DND-41 (cell line): ENCODE results near the gene ADCY10.

Experiments
- ATAC-seq: fragments of 200-7000 bp; cut with Tn5 transposase; 3 replicates; pipeline ENCODE4 v1.9.1; 2021; ENCODE audit warnings: low read depth; ENCODE audit not compliant: insufficient read depth
- DNase-seq: peaks from one replicate; pipeline ENCODE4 v3.0.0-alpha.2; 2020
- H2AFZ ChIP-seq: 2 replicates; pipeline ENCODE4 v1.6.0; 2012; ENCODE audit warnings: low read depth, low read length
- H3K27ac ChIP-seq: 2 replicates; pipeline ENCODE4 v1.5.1; 2012; ENCODE audit warnings: low read length, inconsistent platforms
- H3K27me3 ChIP-seq: fragments of 200-600 bp; sonication (generic); 2 replicates; pipeline ENCODE4 v1.6.0; 2012; ENCODE audit warnings: low read length, mild to moderate bottlenecking, inconsistent platforms; ENCODE audit not compliant: insufficient read depth, poor library complexity
- H3K36me3 ChIP-seq: 2 replicates; pipeline ENCODE4 v1.5.1; 2012; ENCODE audit warnings: low read length, inconsistent platforms; ENCODE audit not compliant: insufficient read depth
- H3K4me1 ChIP-seq: 2 replicates; pipeline ENCODE4 v1.5.1; 2012; ENCODE audit warnings: mild to moderate bottlenecking, low read length; ENCODE audit not compliant: insufficient read depth
- H3K4me2 ChIP-seq: 2 replicates; pipeline ENCODE4 v1.6.0; 2012; ENCODE audit warnings: mild to moderate bottlenecking, moderate library complexity, low read length, inconsistent platforms; ENCODE audit not compliant: insufficient read depth
- H3K4me3 ChIP-seq, 2 experiments: fragments of 200-600 bp in 1 of 2; shearing (Covaris generic) in 1 of 2; 2 replicates each; pipeline ENCODE4 v1.5.1; 2012 to 2016; ENCODE audit warnings: inconsistent platforms in 2 of 2, low read length in 2 of 2, mild to moderate bottlenecking in 2 of 2, low read depth in 1 of 2, moderate library complexity in 1 of 2
- H3K79me2 ChIP-seq: 2 replicates; pipeline ENCODE4 v1.6.0; 2012; ENCODE audit warnings: low read length, inconsistent platforms; ENCODE audit not compliant: insufficient read depth
- H3K9ac ChIP-seq: 2 replicates; pipeline ENCODE4 v1.6.0; 2012; ENCODE audit warnings: low read depth, mild to moderate bottlenecking, inconsistent platforms, low read length, moderate library complexity
- H3K9me3 ChIP-seq: 2 replicates; pipeline ENCODE4 v1.5.1; 2012; ENCODE audit warnings: low read length, moderate library complexity, mild to moderate bottlenecking, inconsistent platforms; ENCODE audit not compliant: insufficient read depth, severe bottlenecking
- H4K20me1 ChIP-seq: 2 replicates; pipeline ENCODE4 v1.6.0; 2012; ENCODE audit warnings: low read length; ENCODE audit not compliant: insufficient read depth
- CTCF ChIP-seq: IDR thresholded peaks from 2 replicates; pipeline ENCODE4 v1.5.1; 2012; ENCODE audit warnings: borderline replicate concordance, low read length, moderate library complexity, mild to moderate bottlenecking; ENCODE audit not compliant: poor library complexity, severe bottlenecking; ENCODE audit errors: extremely low read depth
- EZH2 ChIP-seq: IDR thresholded peaks from 3 replicates; pipeline ENCODE4 v1.6.1; 2012; ENCODE audit warnings: borderline replicate concordance, low read depth, mild to moderate bottlenecking, moderate library complexity, low read length, inconsistent platforms; ENCODE audit not compliant: severe bottlenecking

Gene ADCY10

DNA sequence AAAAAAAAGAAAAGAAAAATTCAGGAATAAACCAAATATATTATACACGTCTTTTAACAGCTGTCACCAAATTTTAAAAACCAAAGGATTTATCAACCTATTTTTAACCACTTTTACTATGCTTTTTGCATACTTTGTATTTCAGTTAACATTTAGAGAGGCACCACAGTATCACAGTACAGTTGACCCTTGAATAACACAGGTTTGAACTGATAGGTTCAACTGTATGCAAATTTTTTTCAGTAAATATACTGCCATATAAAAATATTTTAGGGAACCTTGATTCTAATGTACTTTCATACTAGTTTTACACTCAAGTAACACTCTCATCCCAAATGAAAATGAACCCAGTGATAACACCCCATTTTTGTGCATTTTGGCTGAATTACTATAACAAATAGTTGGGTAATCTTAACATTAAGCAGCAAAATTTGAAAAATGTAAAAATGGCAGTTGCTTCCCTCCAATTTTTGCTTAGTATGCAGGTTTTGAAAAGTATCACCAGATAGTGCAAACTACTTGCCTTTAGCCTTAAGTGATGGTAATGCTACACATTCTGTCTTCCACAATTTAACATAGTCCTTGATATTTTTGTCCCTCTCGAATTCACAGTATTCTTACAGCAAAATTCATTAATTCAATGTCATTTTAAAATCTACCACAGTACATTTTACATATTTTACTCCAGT, 10.8 kb upstream of the ADCY10 start:
- no peaks in the 10 kb centered on the region for H3K27me3 ChIP-seq
- no peak overlapping the region for H3K9ac ChIP-seq
- ATAC-seq (no peak), DNase-seq (no peak)
- H2AFZ ChIP-seq = no peak overlapping the region
- no peaks in the 10 kb centered on the region for H3K9me3 ChIP-seq
- H3K4me2 ChIP-seq = no peak overlapping the region
- H3K4me3 ChIP-seq = no peak overlapping the region
- H3K36me3 ChIP-seq = no peaks in the 10 kb centered on the region
- no peak for TF ChIP-seq EZH2
- no peak for TF ChIP-seq CTCF
- H3K27ac ChIP-seq = no peak overlapping the region
- H3K79me2 ChIP-seq = peaks cover 33% of the 10 kb centered on the region
- H4K20me1 ChIP-seq = no peaks in the 10 kb centered on the region
- H3K4me1 ChIP-seq = no peaks in the 10 kb centered on the region

DNA sequence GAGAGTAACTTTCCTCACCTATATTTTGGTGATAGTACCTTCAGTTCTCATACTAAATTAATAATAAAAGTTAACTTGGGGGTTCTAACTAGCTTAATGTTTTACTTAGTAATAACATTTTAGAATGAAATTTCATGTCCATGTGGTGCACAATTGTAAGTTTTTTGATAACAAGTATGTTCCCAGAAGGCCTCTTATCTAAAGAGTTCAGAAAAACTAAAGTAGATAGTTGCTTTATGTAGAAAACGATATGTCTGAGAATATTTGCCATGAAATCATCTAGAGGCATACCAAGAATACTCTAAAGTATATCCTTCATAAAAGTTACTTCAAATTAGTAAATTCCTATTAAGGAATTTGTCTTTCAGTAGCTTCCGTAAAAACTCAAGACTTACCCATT, 10.2 kb upstream of the ADCY10 start:
- no peak for DNase-seq
- no peak overlapping the region for H2AFZ ChIP-seq
- ATAC-seq = no peak
- peaks cover 29% of the 10 kb centered on the region for H3K79me2 ChIP-seq
- H3K27me3 ChIP-seq = no peaks in the 10 kb centered on the region
- no peak overlapping the region for H3K9ac ChIP-seq
- H4K20me1 ChIP-seq = no peaks in the 10 kb centered on the region
- no peak overlapping the region for H3K4me2 ChIP-seq
- no peaks in the 10 kb centered on the region for H3K9me3 ChIP-seq
- H3K4me3 ChIP-seq = no peak overlapping the region
- H3K36me3 ChIP-seq = no peaks in the 10 kb centered on the region
- no peak overlapping the region for H3K27ac ChIP-seq
- H3K4me1 ChIP-seq = no peaks in the 10 kb centered on the region
- TF ChIP-seq CTCF (no peak), EZH2 (no peak)

DNA sequence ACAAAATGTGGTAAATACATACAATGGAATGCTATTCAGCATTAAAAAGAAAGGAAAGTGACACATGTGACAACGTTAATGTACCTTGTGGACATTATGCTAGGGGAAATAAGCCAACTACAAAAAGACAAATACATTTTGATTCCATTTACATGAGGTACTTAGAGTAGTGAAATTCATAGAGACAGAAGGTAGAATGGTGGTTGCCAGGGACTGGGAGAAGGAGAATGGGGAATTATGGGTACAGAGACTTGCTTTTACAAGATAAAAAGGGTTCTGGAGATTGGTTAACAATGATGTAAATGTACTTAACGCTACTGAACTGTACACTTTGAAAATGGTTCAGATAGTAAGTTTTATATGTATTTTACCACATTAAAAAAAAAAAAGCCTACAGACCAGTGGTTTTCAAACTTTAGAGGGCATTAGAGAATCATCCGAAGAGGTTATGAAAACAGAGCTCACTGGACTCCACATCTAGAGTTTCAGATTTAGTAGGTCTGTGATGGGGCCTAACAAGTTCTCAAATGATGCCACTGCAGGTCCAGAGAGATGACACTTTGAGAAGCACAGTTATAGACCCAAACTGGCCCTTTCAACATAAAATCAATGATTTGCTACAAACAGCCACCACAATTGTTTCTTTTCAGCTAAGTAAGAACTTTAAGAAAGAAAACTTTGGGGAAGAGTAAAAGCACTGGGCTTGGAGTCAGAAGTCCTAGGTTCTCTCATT, 9.6 kb upstream of the ADCY10 start:
- Histone ChIP-seq H3K79me2 (peaks cover 23% of the 10 kb centered on the region), H3K9ac (no peak overlapping the region), H4K20me1 (no peaks in the 10 kb centered on the region), H3K4me3 (no peak overlapping the region), H2AFZ (no peak overlapping the region), H3K4me2 (no peak overlapping the region), H3K4me1 (no peaks in the 10 kb centered on the region), H3K36me3 (no peaks in the 10 kb centered on the region), H3K27me3 (no peaks in the 10 kb centered on the region), H3K9me3 (no peaks in the 10 kb centered on the region), H3K27ac (no peak overlapping the region)
- TF ChIP-seq EZH2 (no peak), CTCF (no peak)
- no peak for DNase-seq
- no peak for ATAC-seq
